Activated naive CD8-positive, alpha-beta T cell treated with anti-CD3 and anti-CD28 coated beads, Interleukin-2, amount 50 U/mL, for 24 hours (primary cell): ENCODE results near the gene MCM7.

ENCODE experiments used
- ATAC-seq: fragments of 150-1000 bp; cut with Tn5 transposase; one replicate; pipeline ENCODE4 v1.10.0; 2021
- DNase-seq: peaks from one replicate; pipeline ENCODE4 v3.0.0; 2021
- H3K27ac Mint-ChIP-seq: one replicate; pipeline ENCODE4 v1.8.0; 2021; ENCODE audit warnings: mild to moderate bottlenecking, mixed read lengths
- H3K27me3 Mint-ChIP-seq: one replicate; pipeline ENCODE4 v1.8.0; 2021; ENCODE audit warnings: mixed read lengths
- H3K36me3 Mint-ChIP-seq: one replicate; pipeline ENCODE4 v1.8.0; 2021; ENCODE audit warnings: low read depth, mixed read lengths
- H3K4me1 Mint-ChIP-seq: one replicate; pipeline ENCODE4 v1.8.0; 2021; ENCODE audit warnings: mixed read lengths
- H3K4me3 Mint-ChIP-seq: one replicate; pipeline ENCODE4 v1.8.0; 2021; ENCODE audit warnings: mild to moderate bottlenecking, moderate library complexity, mixed read lengths
- H3K9me3 Mint-ChIP-seq: one replicate; pipeline ENCODE4 v1.8.0; 2021; ENCODE audit warnings: mixed read lengths

The MCM7 gene

GRCh38 chr7:100127866-100128636 lies 26.9 kb upstream of the MCM7 start:
- H3K27me3 Mint-ChIP-seq: no peaks in the 10 kb centered on the region
- peaks cover 5% of the 10 kb centered on the region for H3K36me3 Mint-ChIP-seq
- no peaks in the 10 kb centered on the region for H3K9me3 Mint-ChIP-seq
- peak overlapping the region; percentile 99 for H3K4me3 Mint-ChIP-seq
- H3K4me1 Mint-ChIP-seq: peaks cover 48% of the 10 kb centered on the region
- DNase-seq (peak; percentile 33), ATAC-seq (peak; percentile 18)
- H3K27ac Mint-ChIP-seq: no peak overlapping the region

GRCh38 chr7:100126931-100127865 lies 26.0 kb upstream of the MCM7 start, which contains the start of gene MBLAC1:
MBLAC1 (plus strand) TSS chr7:100126967; CDS start chr7:100127396, 429 bp downstream.
- Mint-ChIP-seq H3K4me1 (peaks cover 43% of the 10 kb centered on the region), H3K4me3 (peak within 1 kb of the TSS; percentile 99), H3K36me3 (peaks cover 9% of the 10 kb centered on the region), H3K27me3 (no peaks in the 10 kb centered on the region), H3K9me3 (no peaks in the 10 kb centered on the region), H3K27ac (peak within 1 kb of the TSS; percentile 99)
- ATAC-seq (peak; percentile 67), DNase-seq (peak; percentile 90)

- no peak for DNase-seq
- Mint-ChIP-seq H3K4me1 (peaks cover 44% of the 10 kb centered on the region), H3K27me3 (no peaks in the 10 kb centered on the region), H3K27ac (peak overlapping the region; percentile 99), H3K36me3 (peaks cover 9% of the 10 kb centered on the region), H3K9me3 (no peaks in the 10 kb centered on the region), H3K4me3 (peak overlapping the region; percentile 99)
- ATAC-seq: peak; percentile 30
These were observed 25.2 kb upstream of the MCM7 start for GRCh38 chr7:100126239-100126930.

GRCh38 chr7:100124301-100125230 lies 23.4 kb upstream of the MCM7 start:
- H3K4me1 Mint-ChIP-seq: peaks cover 50% of the 10 kb centered on the region
- ATAC-seq (no peak), DNase-seq (no peak)
- H3K9me3 Mint-ChIP-seq: no peaks in the 10 kb centered on the region
- peak overlapping the region; percentile 56 for H3K27ac Mint-ChIP-seq
- H3K36me3 Mint-ChIP-seq: peaks cover 10% of the 10 kb centered on the region
- no peaks in the 10 kb centered on the region for H3K27me3 Mint-ChIP-seq
- no peak overlapping the region for H3K4me3 Mint-ChIP-seq

- H3K4me1 Mint-ChIP-seq: peaks cover 56% of the 10 kb centered on the region
- ATAC-seq (no peak), DNase-seq (no peak)
- H3K27ac Mint-ChIP-seq: no peak overlapping the region
- peaks cover 16% of the 10 kb centered on the region for H3K36me3 Mint-ChIP-seq
- no peak overlapping the region for H3K4me3 Mint-ChIP-seq
- no peaks in the 10 kb centered on the region for H3K9me3 Mint-ChIP-seq
- H3K27me3 Mint-ChIP-seq: no peaks in the 10 kb centered on the region
These were observed 21.4 kb upstream of the MCM7 start for GRCh38 chr7:100122568-100122967.

GRCh38 chr7:100122067-100122466 lies 20.9 kb upstream of the MCM7 start:
- Mint-ChIP-seq H3K27ac (no peak overlapping the region), H3K4me3 (no peak overlapping the region)

GRCh38 chr7:100120733-100121036 lies 19.5 kb upstream of the MCM7 start:
- peak overlapping the region; percentile 99 for H3K27ac Mint-ChIP-seq
- no peak for DNase-seq
- ATAC-seq: no peak

More at GRCh38 chr7:100122067-100122466, 20.9 kb upstream of the MCM7 start:
- H3K27me3 Mint-ChIP-seq: no peaks in the 10 kb centered on the region
- no peaks in the 10 kb centered on the region for H3K9me3 Mint-ChIP-seq
- peaks cover 16% of the 10 kb centered on the region for H3K36me3 Mint-ChIP-seq
- DNase-seq: no peak
- H3K4me1 Mint-ChIP-seq: peaks cover 55% of the 10 kb centered on the region
- no peak for ATAC-seq

GRCh38 chr7:100119970-100120732 lies 19.0 kb upstream of the MCM7 start:
- no peaks in the 10 kb centered on the region for H3K27me3 Mint-ChIP-seq
- peak overlapping the region; percentile 94 for H3K4me3 Mint-ChIP-seq
- H3K4me1 Mint-ChIP-seq: peaks cover 38% of the 10 kb centered on the region
- peak overlapping the region; percentile 99 for H3K27ac Mint-ChIP-seq
- ATAC-seq (peak; percentile 70), DNase-seq (peak; percentile 61)
- H3K36me3 Mint-ChIP-seq: peaks cover 15% of the 10 kb centered on the region
- H3K9me3 Mint-ChIP-seq: no peaks in the 10 kb centered on the region

More at GRCh38 chr7:100120733-100121036, 19.5 kb upstream of the MCM7 start:
- Mint-ChIP-seq H3K36me3 (peaks cover 15% of the 10 kb centered on the region), H3K9me3 (no peaks in the 10 kb centered on the region), H3K4me3 (peak overlapping the region; percentile 94), H3K4me1 (peaks cover 43% of the 10 kb centered on the region), H3K27me3 (no peaks in the 10 kb centered on the region)

GRCh38 chr7:100119072-100119969 lies 18.1 kb upstream of the MCM7 start, which contains the start of the genes CNPY4 and TAF6:
CNPY4 (plus strand) TSS chr7:100119634; CDS start chr7:100119745, 111 bp downstream.
TAF6 (minus strand) TSS chr7:100119358; CDS start chr7:100114209, 5,149 bp downstream.
- H3K27ac Mint-ChIP-seq: peak within 1 kb of the TSS; percentile 99
- H3K9me3 Mint-ChIP-seq: no peaks in the 10 kb centered on the region
- peaks cover 30% of the 10 kb centered on the region for H3K4me1 Mint-ChIP-seq
- peaks cover 13% of the 10 kb centered on the region for H3K36me3 Mint-ChIP-seq
- H3K4me3 Mint-ChIP-seq: peak within 1 kb of the TSS; percentile 94
- DNase-seq (peak; percentile 95), ATAC-seq (peak; percentile 78)
- H3K27me3 Mint-ChIP-seq: no peaks in the 10 kb centered on the region

- DNase-seq: no peak
These were observed 17.3 kb upstream of the MCM7 start for GRCh38 chr7:100118388-100119071.

GRCh38 chr7:100115026-100115425 lies 13.8 kb upstream of the MCM7 start:
- peaks cover 16% of the 10 kb centered on the region for H3K36me3 Mint-ChIP-seq
- no peak overlapping the region for H3K27ac Mint-ChIP-seq
- H3K4me3 Mint-ChIP-seq: no peak overlapping the region
- peaks cover 17% of the 10 kb centered on the region for H3K4me1 Mint-ChIP-seq
- H3K9me3 Mint-ChIP-seq: no peaks in the 10 kb centered on the region
- ATAC-seq (no peak), DNase-seq (no peak)
- H3K27me3 Mint-ChIP-seq: no peaks in the 10 kb centered on the region

More at GRCh38 chr7:100118388-100119071, 17.3 kb upstream of the MCM7 start:
- peaks cover 28% of the 10 kb centered on the region for H3K4me1 Mint-ChIP-seq
- peaks cover 13% of the 10 kb centered on the region for H3K36me3 Mint-ChIP-seq
- H3K27ac Mint-ChIP-seq: peak overlapping the region; percentile 99
- ATAC-seq: no peak
- peak overlapping the region; percentile 94 for H3K4me3 Mint-ChIP-seq
- no peaks in the 10 kb centered on the region for H3K9me3 Mint-ChIP-seq
- H3K27me3 Mint-ChIP-seq: no peaks in the 10 kb centered on the region
